ENCODE results near the gene MTREX.

The MTREX gene

GRCh38 chr5:55289808-55290207 lies 18.0 kb upstream of the MTREX start:
- Histone ChIP-seq H3K4me3 (replicated peaks; ENCODE audit: low read depth, low read length) (no peak overlapping the region), H3K27me3 (replicated peaks; ENCODE audit: control insufficient read depth, insufficient read depth, low read length) (no peaks in the 10 kb centered on the region), H3K36me3 (ENCODE audit: control insufficient read depth, insufficient read depth, low read length) (no peaks in the 10 kb centered on the region; the same call in none of the 2 replicates)
- no peak for TF ChIP-seq CTCF (IDR thresholded peaks at IDR 0.05; ENCODE audit: insufficient read depth, low read length, poor library complexity, severe bottlenecking)
- no peak for DNase-seq (ENCODE audit: extremely low read depth, insufficient read length)

GRCh38 chr5:55290991-55291390 lies 16.8 kb upstream of the MTREX start:
- Histone ChIP-seq H3K4me3 (replicated peaks; ENCODE audit: low read depth, low read length) (no peak overlapping the region), H3K36me3 (ENCODE audit: control insufficient read depth, insufficient read depth, low read length) (no peaks in the 10 kb centered on the region; the same call in none of the 2 replicates), H3K27me3 (replicated peaks; ENCODE audit: control insufficient read depth, insufficient read depth, low read length) (no peaks in the 10 kb centered on the region)
- no peak for TF ChIP-seq CTCF (IDR thresholded peaks at IDR 0.05; ENCODE audit: insufficient read depth, low read length, poor library complexity, severe bottlenecking)
- no peak for DNase-seq (ENCODE audit: extremely low read depth, insufficient read length)

GRCh38 chr5:55294935-55295334 lies 12.9 kb upstream of the MTREX start:
- no peak for DNase-seq (ENCODE audit: extremely low read depth, insufficient read length)
- no peak overlapping the region for H3K4me3 ChIP-seq (replicated peaks; ENCODE audit: low read depth, low read length)
- no peak for TF ChIP-seq CTCF (IDR thresholded peaks at IDR 0.05; ENCODE audit: insufficient read depth, low read length, poor library complexity, severe bottlenecking)
- H3K27me3 ChIP-seq (replicated peaks; ENCODE audit: control insufficient read depth, insufficient read depth, low read length) = no peaks in the 10 kb centered on the region
- H3K36me3 ChIP-seq (ENCODE audit: control insufficient read depth, insufficient read depth, low read length) = no peaks in the 10 kb centered on the region; the same call in none of the 2 replicates

- no peak for TF ChIP-seq CTCF (IDR thresholded peaks at IDR 0.05; ENCODE audit: insufficient read depth, low read length, poor library complexity, severe bottlenecking)
- H3K27me3 ChIP-seq (replicated peaks; ENCODE audit: control insufficient read depth, insufficient read depth, low read length) = no peaks in the 10 kb centered on the region
- no peaks in the 10 kb centered on the region; the same call in 1 of the 2 replicates for H3K36me3 ChIP-seq (ENCODE audit: control insufficient read depth, insufficient read depth, low read length)
- no peak for DNase-seq (ENCODE audit: extremely low read depth, insufficient read length)
- H3K4me3 ChIP-seq (replicated peaks; ENCODE audit: low read depth, low read length) = no peak overlapping the region
These were observed 6.9 kb upstream of the MTREX start for GRCh38 chr5:55300890-55301289.

- no peaks in the 10 kb centered on the region for H3K36me3 ChIP-seq (ENCODE audit: control insufficient read depth, insufficient read depth, low read length)
- H3K4me3 ChIP-seq (replicated peaks; ENCODE audit: low read depth, low read length) = no peak overlapping the region
- H3K27me3 ChIP-seq (replicated peaks; ENCODE audit: control insufficient read depth, insufficient read depth, low read length) = no peaks in the 10 kb centered on the region
- no peak for TF ChIP-seq CTCF (IDR thresholded peaks at IDR 0.05; ENCODE audit: insufficient read depth, low read length, poor library complexity, severe bottlenecking)
- no peak for DNase-seq (ENCODE audit: extremely low read depth, insufficient read length)
These were observed 4.5 kb upstream of the MTREX start for GRCh38 chr5:55303238-55303690.

- Histone ChIP-seq H3K27me3 (replicated peaks; ENCODE audit: control insufficient read depth, insufficient read depth, low read length) (no peaks in the 10 kb centered on the region), H3K4me3 (replicated peaks; ENCODE audit: low read depth, low read length) (no peak overlapping the region), H3K36me3 (ENCODE audit: control insufficient read depth, insufficient read depth, low read length) (no peaks in the 10 kb centered on the region)
- no peak for TF ChIP-seq CTCF (IDR thresholded peaks at IDR 0.05; ENCODE audit: insufficient read depth, low read length, poor library complexity, severe bottlenecking)
- no peak for DNase-seq (ENCODE audit: extremely low read depth, insufficient read length)
These were observed 3.2 kb upstream of the MTREX start for GRCh38 chr5:55304584-55304983.

Measured in GM06990 (cell line).